Measurements from ENCODE around the gene NFE2L1. TPM values are rescaled to one million over a fixed set of nuclear protein-coding genes. Genes with fewer than 3 reads are reported as not detected.

Gene NFE2L1
- total RNA-seq, 1 experiment from 2014 or later = 91.7 TPM

DNA sequence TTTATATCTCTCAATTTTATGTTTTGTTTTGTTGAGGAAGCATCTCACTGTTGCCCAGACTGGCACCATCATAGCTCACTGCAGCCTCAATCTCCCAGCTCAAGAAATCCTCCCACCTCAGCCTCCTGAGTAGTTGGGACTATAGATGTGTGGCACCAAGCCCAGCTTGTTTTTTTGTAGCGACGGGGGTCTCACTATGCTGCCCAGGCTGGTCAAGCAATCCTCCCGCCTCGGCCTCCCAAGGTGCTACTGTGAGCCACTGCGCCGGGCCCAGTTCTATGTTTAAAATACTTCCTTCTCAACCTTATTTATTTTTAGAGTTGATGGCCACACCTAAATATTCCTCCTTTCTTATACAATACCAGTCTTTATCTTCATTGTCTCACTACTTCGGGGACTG lies 1.9 kb upstream of the NFE2L1 start:
- no peaks in the 10 kb centered on the region for H3K36me3 ChIP-seq (ENCODE audit: low read depth)
- H3K79me2 ChIP-seq (ENCODE audit: low read depth) = peaks cover 40% of the 10 kb centered on the region
- H3K4me2 ChIP-seq = peak overlapping the region; percentile 87
- ChIA-PET CTCF (interaction anchor here (0.6 kb wide), 1 partner anchor 168 kb away, joined by 9 read pairs; no protein-coding TSS in a partner anchor), POLR2A (ENCODE audit: unreplicated experiment) (interaction anchor here (0.6 kb wide), 1 partner anchor 86 kb away, joined by 6 read pairs; no protein-coding TSS in a partner anchor)
- peaks cover 24% of the 10 kb centered on the region for H3F3A ChIP-seq (ENCODE audit: insufficient read depth, low read depth)
- H3K9me2 ChIP-seq (ENCODE audit: insufficient read depth) = no peaks in the 10 kb centered on the region; the same call in 1 of the 2 replicates
- peaks cover 34% of the 10 kb centered on the region for H3K4me1 ChIP-seq (replicated peaks; ENCODE audit: insufficient read depth)
- H3K4me3 ChIP-seq = peak overlapping the region; percentile 70; the same call in 1 of the 2 replicates
- no peaks in the 10 kb centered on the region for H3K27me3 ChIP-seq (ENCODE audit: insufficient read depth, low read depth)
- H3K9me3 ChIP-seq (ENCODE audit: insufficient read depth, low read depth) = no peaks in the 10 kb centered on the region
- no peaks in the 10 kb centered on the region for H4K20me1 ChIP-seq (ENCODE audit: insufficient read depth)
- H2AFZ ChIP-seq = no peak overlapping the region
- no peak for DNase-seq
- intact Hi-C loops (cut with micrococcal nuclease; ENCODE audit: unreplicated experiment) = loop anchor here (5.0 kb wide), 1 partner anchor 56 kb away; the partner anchor contains the start of gene CBX1
- no peak for TF ChIP-seq CTCF (conservative IDR thresholded peaks at IDR 0.05)
- no peak for TF ChIP-seq EZH2 (IDR thresholded peaks at IDR 0.05; ENCODE audit: low read depth)
- BruUV-seq (replicated peaks) = no TSS peak
- no peak overlapping the region for H3K27ac ChIP-seq

DNA sequence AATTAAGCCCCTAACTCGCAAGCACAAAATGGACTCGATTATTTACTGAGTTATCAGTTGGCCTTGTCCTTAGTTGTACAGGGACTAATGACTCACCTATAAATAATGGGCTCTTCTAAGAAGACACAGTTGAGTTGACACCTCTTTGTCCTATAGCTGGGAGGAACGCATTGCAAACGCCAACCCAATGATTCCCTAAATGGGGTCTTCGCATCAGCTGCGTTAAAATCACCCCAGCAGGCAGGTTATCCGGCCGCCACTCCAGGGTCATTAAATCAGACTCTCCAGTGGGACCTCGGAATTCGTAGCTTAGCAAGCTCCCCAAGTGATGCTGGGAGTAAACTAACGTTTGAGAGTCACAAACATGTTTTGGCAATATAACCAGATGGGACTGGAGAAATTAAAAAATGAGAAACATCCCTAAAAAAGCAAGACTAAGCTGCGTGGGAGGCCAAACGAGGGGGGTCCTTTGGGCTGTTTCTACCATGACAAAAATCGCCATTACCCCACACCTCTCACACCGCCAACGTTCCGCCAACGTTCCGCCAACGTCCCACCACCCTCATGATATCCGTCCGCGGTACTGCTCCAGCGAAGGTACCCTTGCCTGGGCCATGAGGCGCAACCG lies 932 bp upstream of the NFE2L1 start:
- ChIA-PET CTCF (no interaction called here), POLR2A (ENCODE audit: unreplicated experiment) (interaction anchor here (0.6 kb wide), 3 partner anchors 21 to 87 kb away, joined by 3 to 6 read pairs (median 5); no protein-coding TSS in a partner anchor)
- H3K9me2 ChIP-seq (ENCODE audit: insufficient read depth) = no peaks in the 10 kb centered on the region; the same call in 1 of the 2 replicates
- H3K27me3 ChIP-seq (ENCODE audit: insufficient read depth, low read depth) = no peaks in the 10 kb centered on the region
- H4K20me1 ChIP-seq (ENCODE audit: insufficient read depth) = no peaks in the 10 kb centered on the region
- H3K36me3 ChIP-seq (ENCODE audit: low read depth) = peaks cover 3% of the 10 kb centered on the region; the same call in 1 of the 2 replicates
- intact Hi-C loops (cut with micrococcal nuclease; ENCODE audit: unreplicated experiment) = loop anchor here (5.0 kb wide), 1 partner anchor 55 kb away; the partner anchor contains the start of gene CBX1
- H3K79me2 ChIP-seq (ENCODE audit: low read depth) = peaks cover 49% of the 10 kb centered on the region
- H2AFZ ChIP-seq = peak overlapping the region; percentile 72
- TF ChIP-seq EZH2 (IDR thresholded peaks at IDR 0.05; ENCODE audit: low read depth) = no peak
- TF ChIP-seq CTCF (conservative IDR thresholded peaks at IDR 0.05) = no peak
- no peak for DNase-seq
- peaks cover 19% of the 10 kb centered on the region for H3F3A ChIP-seq (ENCODE audit: insufficient read depth, low read depth)
- peak overlapping the region; percentile 82 for H3K27ac ChIP-seq
- peak overlapping the region; percentile 87 for H3K4me2 ChIP-seq
- peaks cover 43% of the 10 kb centered on the region for H3K4me1 ChIP-seq (replicated peaks; ENCODE audit: insufficient read depth)
- BruUV-seq (replicated peaks) = no TSS peak
- H3K9me3 ChIP-seq (ENCODE audit: insufficient read depth, low read depth) = no peaks in the 10 kb centered on the region
- peak overlapping the region; percentile 70 for H3K4me3 ChIP-seq

- Histone ChIP-seq H3K27me3 (ENCODE audit: insufficient read depth, low read depth) (no peaks in the 10 kb centered on the region), H3K79me2 (ENCODE audit: low read depth) (peaks cover 62% of the 10 kb centered on the region), H3K4me3 (peak overlapping the region; percentile 70), H3F3A (ENCODE audit: insufficient read depth, low read depth) (peaks cover 10% of the 10 kb centered on the region), H3K36me3 (ENCODE audit: low read depth) (peaks cover 12% of the 10 kb centered on the region; the same call in 1 of the 2 replicates), H3K27ac (peak overlapping the region; percentile 82), H2AFZ (peak overlapping the region; percentile 78), H3K4me2 (peak overlapping the region; percentile 87), H3K9me2 (ENCODE audit: insufficient read depth) (no peaks in the 10 kb centered on the region; the same call in 1 of the 2 replicates), H3K4me1 (replicated peaks; ENCODE audit: insufficient read depth) (peaks cover 55% of the 10 kb centered on the region), H4K20me1 (ENCODE audit: insufficient read depth) (no peaks in the 10 kb centered on the region), H3K9me3 (ENCODE audit: insufficient read depth, low read depth) (no peaks in the 10 kb centered on the region)
- no peak for TF ChIP-seq EZH2 (IDR thresholded peaks at IDR 0.05; ENCODE audit: low read depth)
- peak; percentile 22; the same call in 1 of the 2 replicates for TF ChIP-seq CTCF (conservative IDR thresholded peaks at IDR 0.05)
- POLR2A ChIA-PET (ENCODE audit: unreplicated experiment) = interaction anchor here (0.5 to 0.7 kb wide), 6 partner anchors 19 to 1099 kb away, joined by 4 to 8 read pairs (median 6); partner anchors contain the start of gene PRR15L
- intact Hi-C loops (cut with micrococcal nuclease; ENCODE audit: unreplicated experiment) = loop anchor here (1.0 to 5.0 kb wide), 2 partner anchors 22 to 54 kb away; partner anchors contain the start of gene CBX1
- peak; percentile 82 to 85 for DNase-seq
- no TSS peak for BruUV-seq (replicated peaks)
- CTCF ChIA-PET = interaction anchor here (0.6 kb wide), 4 partner anchors 65 to 294 kb away, joined by 3 to 9 read pairs (median 7); partner anchors contain the start of gene CDK5RAP3
Measured at GRCh38 chr17:48048384-48049126, 396 bp downstream of the NFE2L1 start.

Measured in PC-9 (cell line).